HG02970 (cell line): Measurements from ENCODE around the gene PAK1IP1.
"Not testable (repeated sequence)": the region's sequence is repeated elsewhere in the genome, so short reads cannot be mapped to it uniquely, and the experiment has no call there.

ENCODE experiments used
- ATAC-seq: cut with Tn5 transposase; IDR thresholded peaks from one replicate; pipeline ENCODE4 v1.9.1; 2021; ENCODE audit warnings: mild to moderate bottlenecking, moderate library complexity, moderate number of reproducible peaks; ENCODE audit not compliant: unreplicated experiment, low FRiP score

Gene PAK1IP1

DNA sequence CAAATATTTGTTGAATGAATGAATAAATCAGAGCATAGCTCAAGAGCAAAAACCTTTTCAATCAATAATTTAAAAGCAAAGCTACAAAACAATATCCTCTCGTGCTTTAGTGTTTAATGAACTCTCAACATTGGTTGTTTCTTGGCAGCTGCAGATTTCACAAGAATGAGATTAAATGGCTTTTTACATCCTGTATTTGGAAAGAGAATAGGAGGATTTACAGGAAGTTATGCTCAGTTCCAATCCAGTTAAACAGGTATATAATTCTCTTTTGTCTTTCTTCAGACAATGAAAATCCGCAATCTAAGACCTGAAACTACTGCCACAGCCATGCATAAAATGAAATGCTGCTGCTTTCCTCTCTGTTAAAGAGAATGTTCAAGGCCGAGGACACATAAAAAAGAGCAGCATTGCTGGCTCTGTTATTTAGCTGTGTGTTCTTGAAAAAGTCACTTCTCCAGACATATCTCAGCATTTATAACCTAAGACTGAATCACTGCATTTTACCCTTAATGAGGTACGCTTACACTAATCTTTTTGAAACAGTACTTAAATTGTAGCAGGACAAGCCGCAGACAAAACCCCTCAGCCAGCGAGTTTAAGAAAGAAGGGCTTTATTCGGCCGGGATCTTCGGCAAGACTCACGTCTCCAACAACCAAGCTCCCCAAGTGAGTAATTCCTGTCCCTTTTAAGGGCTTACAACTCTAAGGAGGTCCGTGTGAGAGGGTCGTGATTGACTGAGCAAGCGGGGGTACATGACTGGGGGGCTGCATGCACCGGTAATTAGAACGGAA, 3.9 kb upstream of the PAK1IP1 start:
- no peak for ATAC-seq

DNA sequence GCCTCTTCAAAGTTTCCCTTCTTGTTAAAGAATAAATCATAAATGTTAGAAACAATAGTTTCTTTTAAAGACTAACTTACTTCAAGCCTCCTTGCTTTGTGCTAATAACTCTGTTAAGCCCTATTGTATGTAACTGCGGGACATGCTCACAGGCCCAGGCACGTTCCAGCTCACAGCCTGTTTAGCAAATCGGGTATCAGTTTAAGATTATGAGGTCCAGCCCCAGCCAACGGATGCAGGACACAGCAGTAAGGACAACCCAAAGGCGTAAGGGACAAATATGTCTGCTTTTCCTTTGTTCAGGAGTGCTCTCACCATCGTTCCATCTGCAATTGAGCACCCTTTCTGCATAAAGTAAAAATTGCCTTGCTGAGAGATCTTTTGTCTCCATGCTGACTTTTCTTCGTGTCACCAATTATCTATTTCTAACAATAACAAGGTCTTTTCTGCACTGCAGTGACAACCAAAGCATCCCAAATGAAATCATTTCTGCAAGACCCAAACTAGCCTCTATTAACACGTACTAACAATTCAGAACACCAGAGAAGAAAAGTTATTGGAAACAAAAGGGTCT, 1.7 kb upstream of the PAK1IP1 start:
- ATAC-seq, result no peak

DNA sequence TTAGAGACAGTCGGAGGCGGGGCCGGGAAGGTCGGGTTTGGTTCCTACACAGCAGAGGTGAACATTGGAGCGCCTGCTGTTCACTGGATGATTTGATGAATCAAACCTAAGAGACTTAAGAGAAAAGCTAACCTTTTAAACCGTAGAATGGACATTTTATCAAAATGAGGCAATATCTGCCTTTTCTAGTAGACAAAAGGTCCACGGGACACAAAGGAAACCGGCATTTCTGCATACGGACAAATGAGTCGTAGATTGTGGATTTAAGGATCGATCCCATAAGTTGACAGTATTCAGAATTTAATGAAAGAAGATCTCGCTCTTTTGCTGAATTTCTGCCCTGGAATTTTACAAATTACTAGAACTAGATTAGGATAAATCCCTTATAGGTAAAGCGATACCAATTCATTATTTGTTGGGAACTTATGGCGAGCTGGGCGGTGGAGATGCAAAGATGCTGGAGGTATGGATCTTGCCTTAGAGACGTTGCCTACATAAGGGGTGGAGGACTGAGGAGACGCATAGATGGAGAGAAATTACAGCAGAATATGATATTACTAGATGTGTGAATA, 400 bp downstream of the PAK1IP1 start:
- no peak for ATAC-seq

DNA sequence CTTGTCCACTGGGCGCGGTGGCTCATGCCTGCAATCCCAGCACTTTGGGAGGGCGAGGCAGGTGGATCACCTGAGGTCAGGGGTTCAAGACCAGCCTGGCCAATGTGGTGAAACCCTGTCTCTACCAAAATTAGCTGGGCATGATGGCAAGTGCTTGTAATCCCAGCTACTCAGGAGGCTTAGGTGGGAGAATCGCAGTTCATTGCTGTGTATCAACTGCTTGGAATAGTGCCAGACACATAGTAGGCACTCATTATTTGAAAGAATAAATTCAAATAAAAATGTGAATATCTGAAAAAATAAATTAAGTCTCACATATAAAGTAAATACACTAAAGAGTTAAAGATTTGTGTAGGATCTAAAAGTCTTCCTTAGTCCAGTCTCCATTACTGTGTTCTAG, 1.9 kb downstream of the PAK1IP1 start:
- ATAC-seq, result no peak

DNA sequence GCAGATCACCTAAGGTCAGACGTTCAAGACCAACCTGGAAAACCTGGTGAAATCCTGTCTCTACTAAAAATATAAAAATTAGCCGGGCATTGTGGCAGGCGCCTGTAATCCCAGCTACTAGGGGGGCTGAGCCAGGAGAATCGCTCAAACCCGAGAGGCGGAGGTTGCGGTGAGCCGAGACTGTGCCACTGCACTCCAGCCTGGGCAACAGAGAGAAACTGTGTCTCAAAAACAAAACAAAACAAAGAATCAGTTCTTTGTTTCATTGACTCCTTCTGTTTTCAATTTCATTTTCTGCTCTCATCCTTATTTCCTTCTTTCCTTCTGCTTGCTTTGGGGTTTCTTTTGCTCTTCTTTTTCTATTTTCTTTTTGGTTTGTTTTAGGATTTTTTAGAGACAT, 19.2 kb downstream of the PAK1IP1 start:
- ATAC-seq, result no peak

DNA sequence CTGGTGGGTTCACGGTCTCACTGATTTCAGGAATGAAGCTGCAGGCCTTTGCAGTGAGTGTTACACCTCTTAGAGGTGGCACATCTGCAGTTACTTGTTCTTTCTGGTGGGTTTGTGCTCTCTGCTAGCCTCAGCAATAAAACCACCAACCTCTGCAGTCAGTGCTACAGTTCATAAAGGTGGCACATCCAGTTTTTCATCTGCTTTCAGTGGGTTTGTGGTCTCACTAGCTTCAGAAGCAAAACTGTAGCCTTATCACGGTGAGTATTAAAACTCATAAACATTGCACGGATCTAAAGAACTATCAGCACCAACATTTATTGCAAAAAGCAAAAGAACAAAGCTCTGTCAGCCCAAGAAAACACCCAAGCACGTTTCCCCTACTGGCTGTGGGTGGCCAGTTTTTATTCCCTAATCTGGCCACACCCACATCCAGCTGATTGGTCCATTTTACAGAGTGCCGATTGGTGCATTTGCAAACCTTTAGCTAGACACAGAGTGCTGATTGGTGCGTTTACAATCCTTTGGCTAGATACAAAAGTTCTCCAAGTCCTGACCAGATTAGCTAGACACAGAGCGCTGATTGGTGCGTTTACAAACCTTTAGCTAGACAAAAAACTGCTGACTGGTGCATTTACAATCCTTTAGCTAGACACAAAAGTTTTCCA, 24.7 kb downstream of the PAK1IP1 start:
- no peak for ATAC-seq

DNA sequence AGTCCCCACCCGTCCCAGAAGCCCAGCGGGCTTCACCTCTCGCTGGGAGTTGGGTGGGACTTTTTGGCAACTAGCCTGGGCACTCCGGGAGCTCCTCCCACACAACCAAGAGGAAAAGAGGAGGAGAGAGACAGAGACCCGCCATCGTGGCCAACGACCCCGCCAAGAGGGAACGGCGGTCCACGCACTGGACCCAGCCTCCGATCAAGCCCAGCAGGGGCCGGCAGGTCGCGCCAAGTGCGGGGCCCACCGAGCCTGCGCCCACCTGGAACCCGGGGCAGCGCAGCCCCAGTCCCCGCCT, 25.1 kb downstream of the PAK1IP1 start:
- no peak for ATAC-seq

DNA sequence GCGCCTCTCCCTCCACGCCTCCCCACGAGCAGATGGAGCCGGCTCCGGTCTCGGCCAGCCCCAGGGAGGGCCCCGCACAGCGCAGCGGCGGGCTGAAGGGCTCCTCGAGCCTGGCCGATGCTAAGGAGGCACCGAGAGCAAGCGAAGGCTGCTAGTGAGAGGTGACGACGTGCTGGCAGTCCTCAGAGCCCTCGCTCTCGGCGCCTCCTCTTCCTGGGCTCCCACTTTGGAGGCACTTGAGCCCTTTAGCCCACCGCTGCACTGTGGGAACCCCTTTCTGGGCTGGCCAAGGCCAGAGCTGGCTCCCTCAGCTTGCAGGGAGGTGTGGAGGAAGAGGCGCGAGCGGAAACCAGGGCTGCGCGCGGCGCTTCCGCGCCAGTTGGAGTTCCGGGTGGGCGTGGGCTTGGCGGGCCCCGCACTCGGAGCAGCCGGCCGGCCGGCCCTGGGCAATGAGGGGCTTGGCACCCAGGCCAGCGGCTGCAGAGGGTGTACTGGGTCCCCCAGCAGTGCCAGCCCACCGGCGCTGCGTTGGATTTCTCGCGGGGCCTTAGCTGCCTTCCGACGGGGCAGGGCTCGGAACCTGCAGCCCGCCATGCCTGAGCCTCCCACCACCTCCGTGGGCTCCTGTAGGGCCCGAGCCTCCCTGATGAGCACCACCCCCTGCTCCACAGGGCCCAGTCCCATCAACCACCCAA, 25.6 kb downstream of the PAK1IP1 start:
- ATAC-seq, result no peak

DNA sequence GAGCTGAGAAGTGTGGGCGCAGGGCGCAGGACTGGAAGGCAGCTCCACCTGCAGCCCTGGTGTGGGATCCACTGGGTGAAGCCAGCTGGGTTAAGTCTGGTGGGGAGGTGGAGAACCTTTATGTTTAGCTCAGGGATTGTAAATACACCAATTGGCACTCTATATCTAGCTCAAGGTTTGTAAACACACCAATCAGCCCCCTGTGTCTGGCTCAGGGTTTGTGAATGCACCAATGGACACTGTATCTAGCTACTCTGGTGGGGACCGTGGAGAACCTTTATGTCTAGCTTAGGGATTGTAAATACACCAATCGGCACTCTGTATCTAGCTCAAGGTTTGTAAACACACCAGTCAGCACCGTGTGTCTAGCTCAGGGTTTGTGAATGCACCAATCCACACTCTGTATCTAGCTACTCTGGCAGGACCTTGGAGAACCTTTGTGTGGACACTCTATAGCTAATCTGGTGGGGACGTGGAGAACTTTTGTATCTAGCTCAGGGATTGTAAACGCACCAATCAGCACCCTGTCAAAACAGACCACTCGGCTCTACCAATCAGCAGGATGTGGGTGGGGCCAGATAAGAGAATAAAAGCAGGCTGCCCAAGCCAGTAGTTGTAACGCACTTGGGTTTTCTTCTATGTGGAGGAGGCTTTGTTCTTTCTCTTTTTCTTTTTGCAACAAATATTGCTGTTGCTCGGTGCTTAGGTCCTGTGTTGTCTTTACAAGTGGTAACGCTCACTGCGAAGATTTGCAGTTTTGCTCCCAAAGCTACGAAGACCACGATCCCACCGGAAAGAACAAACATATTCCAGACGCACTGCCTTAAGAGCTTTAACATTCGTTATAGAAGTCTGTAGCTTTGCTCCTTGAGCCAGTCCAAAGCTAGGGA, 26.4 kb downstream of the PAK1IP1 start:
- ATAC-seq, result not testable (repeated sequence)

DNA sequence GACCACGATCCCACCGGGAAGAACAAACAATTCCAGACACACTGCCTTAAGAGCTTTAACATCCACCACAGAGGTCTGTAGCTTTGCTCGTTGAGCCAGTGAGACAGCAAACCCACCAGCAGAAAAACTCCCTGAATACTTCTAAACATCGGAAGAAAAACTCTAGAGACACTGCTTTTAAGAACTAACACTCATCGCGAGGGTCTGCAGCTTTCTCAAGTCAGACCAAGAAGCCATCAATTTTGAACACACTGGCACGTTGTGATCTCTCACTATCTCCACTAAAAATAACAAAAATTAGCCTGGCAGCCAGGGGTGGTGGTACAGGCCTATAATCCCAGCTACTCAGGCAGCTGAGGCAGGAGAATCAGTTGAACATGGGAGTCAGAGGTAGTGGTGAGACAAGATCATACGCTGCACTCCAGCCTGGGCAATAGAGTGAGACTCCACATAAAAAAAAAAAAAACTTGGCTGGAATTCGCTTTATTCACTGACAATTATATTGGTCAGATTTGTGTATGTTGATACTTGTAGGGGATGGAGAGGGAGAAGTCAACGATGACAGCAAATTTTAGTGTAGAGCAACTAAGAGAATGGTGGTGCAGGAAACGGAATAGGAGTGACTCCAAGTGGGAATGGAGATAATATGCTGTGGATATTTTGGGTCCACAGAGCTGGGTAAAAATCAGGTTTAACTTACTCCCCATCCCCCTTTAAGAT, 27.2 kb downstream of the PAK1IP1 start:
- ATAC-seq, result no peak

DNA sequence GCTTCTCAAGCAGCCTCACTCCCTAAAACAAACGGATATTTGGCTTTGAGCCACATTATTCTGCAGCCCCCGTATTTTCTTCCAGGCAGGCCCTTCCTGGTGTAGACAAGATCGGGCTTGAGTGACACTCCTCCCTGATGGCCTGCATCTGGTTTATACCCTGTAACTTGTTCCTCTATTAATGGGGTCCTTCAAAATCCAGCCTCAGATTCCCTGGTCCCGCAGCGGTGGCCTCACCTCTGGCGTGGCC, 27.7 kb downstream of the PAK1IP1 start:
- ATAC-seq, result no peak

DNA sequence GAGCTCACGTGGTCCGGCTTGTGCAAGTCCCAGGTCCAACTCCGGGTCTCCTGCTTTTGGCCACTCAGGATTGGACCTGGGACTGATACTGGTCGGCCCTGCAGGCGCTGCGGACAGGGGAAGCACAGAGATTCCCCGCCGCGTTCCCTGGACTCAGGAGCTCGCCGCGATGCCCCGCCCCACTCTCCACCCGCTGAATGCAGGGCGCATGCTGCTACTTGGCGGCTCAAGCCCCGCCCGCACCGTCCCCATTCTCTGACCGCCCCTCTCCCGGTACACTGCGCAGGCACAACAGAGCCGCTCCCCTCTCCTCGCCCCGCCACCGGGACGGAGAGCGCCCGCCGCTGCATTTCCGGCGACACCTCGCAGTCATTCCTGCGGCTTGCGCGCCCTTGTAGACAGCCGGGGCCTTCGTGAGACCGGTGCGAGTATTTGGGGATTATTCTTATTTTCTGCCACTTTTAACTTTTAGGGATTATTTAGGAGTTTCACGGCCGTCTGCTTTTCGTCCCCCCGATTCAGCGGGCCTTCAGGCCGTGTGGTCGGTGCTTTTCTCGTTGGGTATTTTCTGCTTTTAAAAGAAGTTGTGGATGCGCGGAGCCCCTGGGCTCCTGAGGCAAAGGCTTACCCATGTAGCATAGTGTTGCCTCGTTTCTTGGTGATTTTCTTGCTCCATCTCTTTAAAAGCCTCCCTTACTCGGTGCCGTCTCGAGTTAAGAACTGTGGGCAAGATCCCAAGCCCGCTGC, 28.2 kb downstream of the PAK1IP1 start, which contains the start of gene TMEM14C:
TSS of gene TMEM14C (plus strand) at position 251 of the 747 bp plus-strand sequence. CDS start 1,544 bp downstream, outside the sequence.
- peak; percentile 97 for ATAC-seq

DNA sequence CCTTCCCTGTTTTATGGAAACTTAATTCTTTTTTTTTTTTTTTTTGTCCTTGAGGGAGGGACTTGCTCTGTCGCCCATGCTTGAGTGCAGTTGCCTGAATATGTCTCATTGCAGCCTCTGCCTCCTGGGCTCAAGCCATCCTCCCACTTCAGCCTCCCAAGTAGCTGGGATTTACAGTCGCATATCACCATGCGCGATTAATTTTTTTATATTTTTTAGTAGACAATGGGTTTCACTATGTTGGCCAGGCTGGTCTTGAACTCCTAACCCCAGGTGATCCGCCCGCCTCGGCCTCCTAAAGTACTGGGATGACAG, 28.8 kb downstream of the PAK1IP1 start:
- no peak for ATAC-seq

DNA sequence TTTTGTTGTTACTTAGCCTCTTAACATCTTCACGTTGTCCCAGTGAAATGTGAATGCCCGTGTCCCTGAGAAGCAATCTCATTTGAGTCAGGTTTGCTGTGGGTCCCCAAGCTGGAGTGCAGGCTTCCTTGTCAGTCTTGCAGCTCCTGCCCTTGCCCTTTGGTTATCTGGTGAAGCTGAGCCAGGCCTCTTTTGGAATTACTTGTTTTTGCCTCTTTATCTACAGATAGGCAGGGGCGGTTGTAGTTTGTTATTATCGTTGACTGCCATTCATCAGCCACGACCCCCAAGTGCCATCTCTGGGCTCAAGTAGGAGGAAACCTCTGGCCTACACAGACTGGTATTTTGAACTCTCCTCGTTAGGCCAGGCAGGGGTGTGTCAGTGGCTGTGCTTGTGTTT, 30.3 kb downstream of the PAK1IP1 start:
- no peak for ATAC-seq

DNA sequence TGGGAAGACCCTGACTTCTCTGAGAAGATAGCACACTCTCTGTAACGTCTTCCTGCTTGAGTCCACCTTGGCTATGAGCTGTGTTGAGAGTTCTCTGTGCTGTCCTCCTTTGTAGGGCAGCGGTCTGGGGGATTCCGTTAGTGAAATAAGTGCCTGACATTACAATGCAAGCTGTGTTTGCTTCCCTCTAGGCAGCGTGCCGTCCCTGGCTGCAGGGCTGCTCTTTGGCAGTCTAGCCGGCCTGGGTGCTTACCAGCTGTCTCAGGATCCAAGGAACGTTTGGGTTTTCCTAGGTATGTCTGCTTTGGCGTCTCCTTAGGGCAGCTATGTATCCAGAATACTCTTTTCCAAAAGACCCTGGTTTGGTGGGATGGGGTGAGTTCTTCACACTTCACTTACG, 30.9 kb downstream of the PAK1IP1 start:
- no peak for ATAC-seq

DNA sequence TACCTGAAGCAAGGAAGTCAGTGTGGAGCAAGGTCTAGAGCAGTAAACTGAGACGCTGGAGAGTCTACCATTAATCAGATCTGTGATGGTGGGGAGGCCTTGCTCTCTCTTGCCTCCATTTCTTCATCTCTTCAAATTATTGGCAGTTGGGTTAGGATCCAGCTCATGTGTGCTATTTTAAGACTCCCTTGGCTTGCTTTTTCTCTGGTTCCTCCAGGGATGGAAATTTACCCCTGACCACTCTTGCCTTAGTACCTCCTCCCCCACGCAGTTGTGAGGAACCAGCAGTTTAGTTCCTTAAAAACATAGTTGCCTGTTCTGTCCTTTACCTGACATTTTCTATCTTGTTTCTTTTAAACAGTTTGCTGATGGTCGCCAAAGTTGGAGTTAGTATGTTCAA, 35.5 kb downstream of the PAK1IP1 start:
- no peak for ATAC-seq

DNA sequence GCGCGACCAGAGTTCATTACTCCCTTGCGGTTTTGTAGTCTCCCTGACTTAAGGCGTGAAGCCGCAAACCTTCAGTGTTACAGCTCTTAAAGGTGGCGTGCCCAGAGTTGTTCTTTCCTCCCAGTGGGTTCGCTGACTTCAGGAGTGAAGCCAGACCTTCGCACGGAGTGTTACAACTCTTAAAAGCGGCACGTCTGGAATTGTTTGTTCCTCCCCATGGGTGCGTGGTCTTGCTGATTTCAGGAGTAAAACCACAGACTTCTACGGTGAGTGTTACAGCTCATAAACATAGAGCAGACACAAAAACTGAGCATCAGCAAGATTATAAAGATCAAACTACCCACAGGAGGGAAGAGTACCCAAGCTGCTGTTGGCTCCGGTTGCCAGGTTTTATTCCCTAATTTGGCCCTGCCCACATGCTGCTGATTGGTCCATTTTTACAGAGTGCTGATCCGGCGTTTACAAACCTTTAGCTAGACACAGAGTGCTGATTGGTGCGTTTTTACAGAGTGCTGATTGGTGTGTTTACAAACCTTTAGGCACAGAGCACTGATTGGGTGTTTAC, 38.5 kb downstream of the PAK1IP1 start:
- ATAC-seq, result no peak

DNA sequence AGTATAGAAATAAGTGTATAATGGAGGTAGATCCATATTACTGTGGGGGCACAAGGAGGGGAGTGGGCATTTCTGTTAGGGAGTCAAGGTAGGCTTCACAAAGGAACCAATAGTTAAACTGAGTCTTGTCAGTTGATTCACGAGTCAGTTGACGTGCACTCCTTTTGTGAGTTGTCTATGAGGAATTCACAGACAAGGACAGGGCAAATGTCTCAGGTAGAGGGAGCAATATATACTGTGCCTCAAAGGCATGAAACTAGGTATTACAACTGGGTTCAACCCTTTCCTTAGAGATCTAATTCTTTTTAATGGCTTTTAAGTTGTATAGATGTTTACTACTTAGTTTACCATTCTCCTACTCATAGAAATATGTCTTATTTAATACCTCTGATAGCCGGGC, 39.1 kb downstream of the PAK1IP1 start:
- ATAC-seq, result no peak

DNA sequence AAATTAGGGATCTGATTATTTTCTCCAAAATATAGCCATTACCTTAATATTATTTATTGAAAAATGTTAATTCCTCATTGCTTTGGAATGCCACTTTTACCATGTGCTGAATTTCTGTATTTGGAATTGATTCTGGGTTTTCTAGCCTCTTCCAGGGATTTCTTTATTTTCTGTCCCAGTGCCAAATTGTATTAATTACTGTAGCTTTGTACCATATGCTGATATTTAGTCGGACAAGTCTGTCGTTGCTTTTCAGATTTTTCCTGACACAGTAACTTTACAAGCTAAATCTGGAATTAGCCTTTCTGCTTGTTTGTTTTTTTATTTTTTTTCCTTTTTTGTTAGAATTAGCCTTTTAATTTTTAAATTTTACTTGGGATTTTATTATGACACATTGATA, 42.0 kb downstream of the PAK1IP1 start:
- ATAC-seq, result no peak
